Measurements from ENCODE around the gene PNMA6E.

DNA sequence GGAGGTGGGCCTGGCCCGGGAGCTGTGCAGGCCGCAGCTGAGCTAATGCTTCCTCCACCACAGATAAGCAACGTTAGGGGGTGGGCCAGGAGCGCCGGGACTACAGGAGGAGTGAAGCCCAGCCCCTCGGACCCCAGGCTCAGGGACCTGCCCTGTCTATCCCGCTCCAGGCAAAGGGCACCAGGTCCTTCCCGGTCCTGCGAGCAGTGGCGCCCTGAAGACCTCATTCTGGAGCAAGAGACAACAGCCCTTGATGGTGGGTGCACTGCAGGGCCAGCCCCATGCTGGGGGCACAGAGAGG is 45.4 kb upstream of the PNMA6E start:
- TF ChIP-seq ZNF274 (IDR thresholded peaks at IDR 0.05; ENCODE audit: low read depth, low read length) (no peak), SUZ12 (IDR thresholded peaks at IDR 0.05; ENCODE audit: extremely low read depth, insufficient read depth, insufficient read length) (no peak), YY1 (IDR thresholded peaks at IDR 0.05; ENCODE audit: insufficient read depth, insufficient read length) (no peak)
